ENCODE data around the gene GPANK1.
"Not testable (repeated sequence)": the region's sequence is repeated elsewhere in the genome, so short reads cannot be mapped to it uniquely, and the experiment has no call there.

GPANK1 gene

GRCh38 chr6:31664790-31665500 lies at the start of gene GPANK1:
Gene GPANK1 (minus strand): TSS chr6:31664997. CDS start chr6:31664478, 519 bp downstream.
- DNase-seq = peak; percentile 91

- no peak for DNase-seq
These were observed 49.3 kb upstream of the GPANK1 start for GRCh38 chr6:31713991-31714684.

- DNase-seq = no peak
These were observed 48.7 kb upstream of the GPANK1 start for GRCh38 chr6:31713465-31713864.

- DNase-seq = no peak
These were observed 47.5 kb upstream of the GPANK1 start for GRCh38 chr6:31712296-31712695.

- DNase-seq = no peak
These were observed 46.4 kb upstream of the GPANK1 start for GRCh38 chr6:31711233-31711632.

- DNase-seq = no peak
These were observed 45.9 kb upstream of the GPANK1 start for GRCh38 chr6:31710523-31711219.

GRCh38 chr6:31709157-31709556 lies 44.4 kb upstream of the GPANK1 start:
- DNase-seq = not testable (repeated sequence)

- no peak for DNase-seq
These were observed 43.4 kb upstream of the GPANK1 start for GRCh38 chr6:31708224-31708623.

GRCh38 chr6:31707701-31708100 lies 42.9 kb upstream of the GPANK1 start:
- no peak for DNase-seq

- no peak for DNase-seq
These were observed 41.8 kb upstream of the GPANK1 start, which contains the start of gene LY6G6F for GRCh38 chr6:31706599-31706998. Gene LY6G6F (plus strand): TSS chr6:31706866. CDS start chr6:31706907, 41 bp downstream.

GRCh38 chr6:31705931-31706330 lies 41.1 kb upstream of the GPANK1 start:
- no peak for DNase-seq

- DNase-seq = peak; percentile 98 to 99
These were observed 38.3 kb upstream of the GPANK1 start, which contains the start of gene ABHD16A for GRCh38 chr6:31702819-31703716. Gene ABHD16A (minus strand): TSS chr6:31703324. CDS start chr6:31703281, 43 bp downstream.

GRCh38 chr6:31702405-31702818 lies 37.6 kb upstream of the GPANK1 start:
- DNase-seq = no peak

- peak in 1 of 2 experiments; percentile 24 for DNase-seq
These were observed 37.0 kb upstream of the GPANK1 start for GRCh38 chr6:31701666-31702404.

- no peak for DNase-seq
These were observed 36.1 kb upstream of the GPANK1 start for GRCh38 chr6:31700740-31701401.

- DNase-seq = no peak
These were observed 32.8 kb upstream of the GPANK1 start for GRCh38 chr6:31697555-31697954.

- no peak for DNase-seq
These were observed 28.7 kb upstream of the GPANK1 start for GRCh38 chr6:31693535-31693934.

GRCh38 chr6:31692886-31693285 lies 28.1 kb upstream of the GPANK1 start:
- no peak for DNase-seq

- DNase-seq = no peak
These were observed 27.6 kb upstream of the GPANK1 start for GRCh38 chr6:31692353-31692752.

- no peak for DNase-seq
These were observed 26.8 kb upstream of the GPANK1 start for GRCh38 chr6:31691564-31692108.

- no peak for DNase-seq
These were observed 26.3 kb upstream of the GPANK1 start for GRCh38 chr6:31691078-31691463.
